ENCODE data around the gene POLDIP3. TPM values are rescaled to one million over a fixed set of nuclear protein-coding genes. Genes with fewer than 3 reads are reported as not detected.
A peak's percentile ranks its signal among the peaks of the same experiment; 100 is the strongest.
"Not testable (repeated sequence)": the region's sequence is repeated elsewhere in the genome, so short reads cannot be mapped to it uniquely, and the experiment has no call there.

Gene POLDIP3
- total RNA-seq, 1 donor from 2014 or later: 45.9 TPM

- DNase-seq (ENCODE audit: low read depth): no peak
These were observed 28.3 kb downstream of the POLDIP3 start for GRCh38 chr22:42586381-42586780.

DNA sequence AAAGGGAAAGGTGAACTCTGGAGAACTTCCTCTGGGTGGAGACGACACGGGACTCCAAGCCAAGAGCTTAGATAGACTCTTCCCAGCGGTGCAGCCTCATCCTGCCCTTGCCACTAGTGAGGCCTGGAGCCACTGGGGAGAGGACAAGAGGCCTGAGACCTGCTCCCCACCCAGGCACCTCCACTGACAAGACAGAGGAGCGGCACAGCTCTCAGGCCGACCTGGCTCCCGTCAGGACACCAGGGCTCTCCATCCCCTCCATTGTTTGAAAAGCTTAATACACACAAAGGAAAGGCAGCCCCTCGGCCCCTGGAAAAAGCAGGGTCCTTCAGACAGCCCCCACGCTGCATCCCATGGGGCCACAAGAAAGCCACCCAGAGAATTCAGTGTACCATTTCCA lies 29.6 kb downstream of the POLDIP3 start:
- DNase-seq (ENCODE audit: low read depth): no peak

DNA sequence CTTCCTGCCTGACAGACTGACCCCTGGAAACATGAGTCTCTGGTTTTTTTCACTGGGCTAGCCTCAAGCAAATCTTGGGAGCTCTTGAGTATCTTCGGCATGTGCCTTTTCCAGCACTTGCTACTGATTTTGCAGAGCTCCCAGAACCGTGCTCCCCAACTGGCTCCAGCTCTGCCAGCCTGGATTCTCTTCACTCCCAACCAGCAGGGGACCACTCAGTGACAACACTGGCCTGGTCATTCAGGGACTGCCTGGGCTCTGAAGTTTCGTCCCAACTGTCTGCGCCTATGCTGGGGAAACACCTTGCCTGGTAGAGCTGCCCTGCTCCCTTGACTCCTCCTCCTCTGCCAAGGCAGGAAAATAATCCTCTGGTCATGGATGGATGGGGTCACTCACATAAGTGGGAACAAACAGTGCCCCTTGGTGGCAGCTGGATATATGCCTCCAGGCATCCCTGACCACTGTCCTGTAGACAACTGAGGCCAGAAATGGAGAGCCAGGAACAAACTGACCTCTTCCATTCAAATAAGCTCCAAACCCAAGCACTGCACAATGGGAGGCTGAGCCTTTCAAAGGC lies 30.2 kb downstream of the POLDIP3 start:
- DNase-seq (ENCODE audit: low read depth): no peak

- no peak for DNase-seq (ENCODE audit: low read depth)
These were observed 31.7 kb downstream of the POLDIP3 start for GRCh38 chr22:42582987-42583386.

DNA sequence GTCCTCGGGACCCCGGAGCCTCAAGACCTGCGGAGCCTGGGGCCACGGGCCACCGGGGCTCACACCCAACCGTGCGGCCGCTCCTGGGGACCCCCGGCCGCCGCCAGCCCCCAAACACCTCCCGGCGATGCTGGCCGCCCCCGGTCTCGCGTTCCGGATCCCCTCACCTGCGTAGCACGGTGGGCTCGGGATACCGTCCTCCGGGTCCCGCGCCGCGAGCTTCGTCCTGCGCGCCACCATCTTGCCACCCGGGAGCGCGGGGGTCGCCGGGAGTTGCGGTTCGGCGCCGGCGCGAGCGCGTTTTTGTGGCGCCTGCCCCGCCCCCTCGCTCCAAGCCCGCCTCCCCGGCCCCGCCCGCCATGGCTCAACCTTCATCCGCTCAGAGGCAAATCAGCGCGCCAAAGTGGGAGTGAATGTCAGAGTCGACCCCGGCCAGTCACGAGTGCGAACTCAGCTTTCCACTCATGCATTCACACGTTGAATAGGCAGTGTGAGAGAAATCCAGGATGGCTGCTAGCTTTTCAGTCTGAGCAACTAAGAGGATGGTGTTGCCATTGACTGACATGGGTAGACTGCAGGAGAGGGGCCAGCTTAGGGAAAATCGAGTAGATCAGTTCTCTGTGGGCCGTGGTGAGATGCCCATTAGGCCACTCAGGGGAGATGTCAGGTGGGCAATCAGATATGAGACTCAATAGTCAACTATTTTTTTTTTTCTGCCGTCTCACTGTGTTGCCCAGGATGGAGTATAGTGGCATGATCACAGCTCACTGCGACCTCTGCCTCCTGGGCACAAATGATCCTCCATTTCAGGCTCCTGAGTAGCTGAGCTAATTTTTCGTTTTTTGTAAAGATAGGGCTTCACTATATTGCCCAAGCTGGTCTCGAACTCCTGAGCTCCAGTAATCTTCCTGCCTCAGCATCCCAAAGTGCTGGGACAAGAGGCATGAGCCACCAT lies 32.6 kb downstream of the POLDIP3 start:
- peak; percentile 16 for DNase-seq (ENCODE audit: low read depth)

GRCh38 chr22:42581194-42581761 lies 33.4 kb downstream of the POLDIP3 start:
- DNase-seq (ENCODE audit: low read depth): not testable (repeated sequence)

GRCh38 chr22:42580040-42580439 lies 34.6 kb downstream of the POLDIP3 start:
- not testable (repeated sequence) for DNase-seq (ENCODE audit: low read depth)

DNA sequence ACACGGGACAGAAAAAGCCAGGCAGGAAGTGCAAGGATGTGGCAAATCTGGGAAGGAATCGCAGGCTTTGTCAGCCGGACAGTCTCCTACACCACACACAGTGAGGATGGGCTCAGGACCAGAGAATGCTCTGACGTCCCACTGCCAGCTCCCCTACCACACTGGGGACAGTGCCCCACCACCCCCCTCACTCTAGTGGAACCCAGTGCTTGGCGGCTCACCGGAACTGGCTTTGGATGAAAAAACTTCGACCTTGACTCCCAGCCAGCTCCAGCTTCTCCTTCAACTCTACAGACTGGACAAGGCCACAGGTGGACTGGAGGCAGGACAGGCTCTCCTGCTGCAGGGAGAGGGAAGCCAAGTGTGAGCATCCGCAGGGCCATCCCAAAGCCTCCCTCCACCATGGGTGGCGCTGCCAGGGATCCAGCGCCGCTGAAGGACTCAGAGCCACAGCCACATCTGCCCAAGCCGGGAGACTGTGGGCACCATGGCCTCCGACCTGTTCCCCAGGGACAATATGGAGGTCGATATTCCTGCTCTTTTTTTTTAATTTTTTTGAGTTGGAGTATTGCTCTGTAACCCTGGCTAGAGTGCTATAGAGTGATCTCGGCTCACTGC lies 37.0 kb downstream of the POLDIP3 start:
- no peak for DNase-seq (ENCODE audit: low read depth)

GRCh38 chr22:42577141-42577540 lies 37.5 kb downstream of the POLDIP3 start:
- DNase-seq (ENCODE audit: low read depth): not testable (repeated sequence)

GRCh38 chr22:42575996-42576574 lies 38.6 kb downstream of the POLDIP3 start:
- DNase-seq (ENCODE audit: low read depth): not testable (repeated sequence)

DNA sequence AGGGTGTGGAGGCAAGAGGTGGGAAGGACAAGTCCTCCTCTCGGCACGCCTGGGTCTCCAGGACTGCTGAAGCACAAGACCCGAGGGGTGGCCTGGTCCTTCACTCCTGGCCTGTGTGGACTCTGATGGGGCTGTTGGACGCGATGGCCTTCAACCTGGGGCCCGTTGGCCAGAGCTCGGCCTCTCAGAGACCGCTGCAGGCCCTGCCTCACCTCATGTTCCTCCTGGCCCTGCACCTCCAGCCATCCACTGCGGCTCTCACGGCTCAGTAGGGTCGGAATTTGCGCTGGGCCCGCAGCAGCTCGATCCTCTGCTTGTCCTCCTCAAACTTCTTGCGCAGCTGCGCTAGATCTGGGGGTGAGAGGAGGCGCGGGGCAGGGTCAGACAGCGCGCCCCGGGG lies 40.2 kb downstream of the POLDIP3 start:
- not testable (repeated sequence) for DNase-seq (ENCODE audit: low read depth)

- not testable (repeated sequence) for DNase-seq (ENCODE audit: low read depth)
These were observed 40.6 kb downstream of the POLDIP3 start for GRCh38 chr22:42574046-42574445.

- DNase-seq (ENCODE audit: low read depth): not testable (repeated sequence)
These were observed 43.6 kb downstream of the POLDIP3 start for GRCh38 chr22:42571068-42571467.

DNA sequence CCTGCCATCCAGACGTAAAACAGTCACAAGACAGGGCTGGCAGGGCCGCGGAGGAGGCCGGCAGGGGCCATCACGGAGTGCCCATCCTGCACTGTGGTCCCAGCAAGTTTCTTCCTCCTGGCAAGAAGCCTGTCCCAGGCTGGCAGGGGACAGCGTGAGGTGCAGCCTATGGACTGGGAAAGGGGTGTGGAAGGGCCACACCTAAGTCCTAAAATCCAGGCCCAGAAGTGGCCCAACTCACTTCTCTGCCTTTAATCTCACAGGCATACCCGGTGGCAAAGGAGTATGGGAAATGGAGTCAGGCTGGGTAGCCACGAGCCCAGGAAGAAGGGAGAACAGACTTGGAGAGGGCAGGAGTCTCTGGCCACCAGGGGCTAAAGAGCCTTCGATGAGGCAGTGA lies 44.1 kb downstream of the POLDIP3 start:
- not testable (repeated sequence) for DNase-seq (ENCODE audit: low read depth)

GRCh38 chr22:42567950-42568349 lies 46.7 kb downstream of the POLDIP3 start:
- DNase-seq (ENCODE audit: low read depth): not testable (repeated sequence)

GRCh38 chr22:42565956-42566355 lies 48.7 kb downstream of the POLDIP3 start:
- no peak for DNase-seq (ENCODE audit: low read depth)

DNA sequence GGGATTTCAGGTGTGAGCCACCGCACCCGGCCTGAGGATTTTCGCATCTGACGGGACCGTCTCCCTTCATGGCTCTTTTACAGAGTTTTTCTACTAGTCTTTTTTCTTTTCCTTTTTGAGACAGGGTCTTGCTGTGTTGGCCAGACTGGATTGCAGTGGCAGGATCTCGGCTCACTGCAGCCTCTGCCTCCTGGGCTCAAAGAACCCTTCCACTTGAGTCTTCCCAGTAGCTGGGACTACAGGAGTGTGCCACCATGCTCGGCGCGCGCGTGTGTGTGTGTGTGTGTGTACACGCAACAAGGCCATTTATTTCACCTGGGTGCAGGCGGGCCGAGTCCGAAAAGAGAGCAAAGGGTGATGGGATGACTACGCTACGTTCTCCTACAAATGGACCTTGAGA lies 50.0 kb downstream of the POLDIP3 start:
- no peak for DNase-seq (ENCODE audit: low read depth)

DNA sequence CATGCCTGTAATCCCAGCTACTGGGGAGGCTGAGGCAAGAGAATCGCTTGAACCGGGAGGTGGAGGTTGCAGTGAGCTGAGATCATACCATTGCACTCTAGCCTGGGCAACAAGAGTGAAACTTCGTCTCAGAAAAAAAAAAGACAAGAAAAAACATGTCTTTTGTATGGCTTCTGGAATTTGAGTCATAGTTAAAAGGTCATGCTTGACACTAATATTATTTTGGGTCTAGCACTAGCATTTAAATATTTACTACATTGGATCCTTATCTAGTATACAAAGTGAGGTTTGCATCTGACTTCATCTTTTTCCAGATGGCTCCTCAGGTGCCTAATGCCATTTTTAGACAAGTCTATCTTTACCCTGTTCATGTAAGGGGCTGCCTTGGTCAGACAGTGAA lies 50.7 kb downstream of the POLDIP3 start:
- DNase-seq (ENCODE audit: low read depth): not testable (repeated sequence)

- DNase-seq (ENCODE audit: low read depth): no peak
These were observed 52.0 kb downstream of the POLDIP3 start for GRCh38 chr22:42562684-42563083.

GRCh38 chr22:42562279-42562678 lies 52.4 kb downstream of the POLDIP3 start:
- no peak for DNase-seq (ENCODE audit: low read depth)

- peak; percentile 19 for DNase-seq (ENCODE audit: low read depth)
These were observed 52.8 kb downstream of the POLDIP3 start for GRCh38 chr22:42561856-42562255.

GRCh38 chr22:42560781-42561180 lies 53.9 kb downstream of the POLDIP3 start:
- no peak for DNase-seq (ENCODE audit: low read depth)

Data from renal cortical epithelial cell (primary cell).